CD4-positive, alpha-beta T cell (primary cell): ENCODE data around the gene RBM38. TPM values are rescaled to one million over a fixed set of nuclear protein-coding genes. Genes with fewer than 3 reads are reported as not detected.

Experiments
- ATAC-seq: fragments of 200-7000 bp; cut with Tn5 transposase; one replicate; pipeline ENCODE4 v1.10.0; 2022; ENCODE audit warnings: mild to moderate bottlenecking; ENCODE audit not compliant: poor library complexity
- CTCF ChIA-PET: fragments of 350-600 bp; sonication (Branson Sonifier 250); formaldehyde crosslinking; loops from one replicate; lab custom pipeline; 2021; ENCODE audit warnings: antibody characterized with exemption, inconsistent platforms; lab: Charles Lee
- POLR2A ChIA-PET: fragments of 350-600 bp; sonication (Branson Sonifier 250); formaldehyde crosslinking; loops from one replicate; lab custom pipeline; 2021; ENCODE audit warnings: antibody characterized with exemption, inconsistent platforms; lab: Charles Lee
- DNase-seq, 14 experiments: peaks; one replicate each; pipeline ENCODE4 v3.0.0-alpha.2; 2013 to 2020; ENCODE audit warnings: mixed read lengths in 2 of 14
- H3K27ac ChIP-seq, 2 donors: one replicate each; pipeline versions ENCODE4 v1.5.1 to v1.7.0; 2013; ENCODE audit warnings: low read length in 2 of 2, low read depth in 1 of 2, mild to moderate bottlenecking in 1 of 2
- H3K27me3 ChIP-seq, 2 experiments: 1 replicate in 1 of 2; 2 replicates in 1 of 2; pipeline versions ENCODE4 v1.6.1 to v1.7.0; 2013; ENCODE audit warnings: low read length in 2 of 2, control low read depth in 1 of 2, mild to moderate bottlenecking in 1 of 2, moderate library complexity in 1 of 2; ENCODE audit not compliant: insufficient read depth in 2 of 2, control insufficient read depth in 1 of 2
- H3K36me3 ChIP-seq: one replicate; pipeline ENCODE4 v1.6.1; 2013; ENCODE audit warnings: low read length, control low read depth; ENCODE audit not compliant: insufficient read depth
- H3K4me1 ChIP-seq: one replicate; pipeline ENCODE4 v1.6.1; 2013; ENCODE audit warnings: low read length, control low read depth; ENCODE audit not compliant: insufficient read depth
- H3K4me3 ChIP-seq: one replicate; pipeline ENCODE4 v1.5.1; 2013; ENCODE audit warnings: mild to moderate bottlenecking, low read length, moderate library complexity
- H3K9me3 ChIP-seq, 2 experiments: 1 replicate in 1 of 2; 2 replicates in 1 of 2; pipeline versions ENCODE4 v1.6.1 to v1.7.0; 2013; ENCODE audit warnings: low read length in 2 of 2, mild to moderate bottlenecking in 2 of 2, control low read depth in 1 of 2, moderate library complexity in 1 of 2; ENCODE audit not compliant: control insufficient read depth in 1 of 2, insufficient read depth in 1 of 2
- H3K27ac Mint-ChIP-seq: one replicate; pipeline ENCODE4 v1.8.0; 2020; ENCODE audit warnings: mixed read lengths
- H3K27me3 Mint-ChIP-seq: one replicate; pipeline ENCODE4 v1.8.0; 2021; ENCODE audit warnings: mixed read lengths
- H3K36me3 Mint-ChIP-seq: one replicate; pipeline ENCODE4 v1.8.0; 2021; ENCODE audit warnings: low read depth, mixed read lengths
- H3K4me1 Mint-ChIP-seq: one replicate; pipeline ENCODE4 v1.8.0; 2021; ENCODE audit warnings: low read depth, mixed read lengths
- H3K4me3 Mint-ChIP-seq: one replicate; pipeline ENCODE4 v1.8.0; 2020; ENCODE audit warnings: mild to moderate bottlenecking, mixed read lengths
- H3K9me3 Mint-ChIP-seq: one replicate; pipeline ENCODE4 v1.8.0; 2020; ENCODE audit warnings: mixed read lengths
- CTCF ChIP-seq: fragments of 200-600 bp; IDR thresholded peaks from one replicate; pipeline ENCODE4 v1.8.0; 2022; ENCODE audit warnings: antibody characterized with exemption, mild to moderate bottlenecking
- intact Hi-C, 2 experiments: fragments of 100-400 bp; cut with DNase I in 1 of 2; cut with micrococcal nuclease in 1 of 2; formaldehyde crosslinking; loops; one replicate each; pipeline versions ENCODE4 v1.15.1 to v1.9.0; 2023 to 2025; cut with DNase I, micrococcal nuclease
- total RNA-seq, 174 experiments: library from RNA in 2 of 174; stranded (reverse) in 2 of 174; gene quantifications; one replicate each; pipeline ENCODE4 v1.2.3 and lab custom pipeline; 2021 to 2026

Gene RBM38
- total RNA-seq, 2 experiments from 2014 or later, result 604 to 645 TPM

- intact Hi-C loops, result loop anchor here (1.0 to 5.0 kb wide), 6 partner anchors 9 to 1259 kb away; partner anchors contain the start of genes PMEPA1 (in 1 of the 2) and RAB22A (in 1 of the 2)
- peaks cover 99% of the 10 kb centered on the region for H3K36me3 Mint-ChIP-seq
- H3K27ac Mint-ChIP-seq, result peak overlapping the region; percentile 96
- Histone ChIP-seq H3K27me3 (no peaks in the 10 kb centered on the region), H3K27ac (peak overlapping the region; percentile 90 to 99), H3K4me3 (peak overlapping the region; percentile 54), H3K36me3 (peaks cover 88% of the 10 kb centered on the region), H3K9me3 (no peaks in the 10 kb centered on the region), H3K4me1 (peaks cover 100% of the 10 kb centered on the region)
- ATAC-seq (peak; percentile 71), DNase-seq (peak; percentile 83 to 97 (median 94))
- H3K9me3 Mint-ChIP-seq, result no peaks in the 10 kb centered on the region
- POLR2A ChIA-PET, result interaction anchor here (0.6 to 7.1 kb wide), 33 partner anchors 8 to 1712 kb away, joined by 3 to 150 read pairs (median 5); partner anchors contain the start of genes AURKA, CASS4, CSTF1 and RBM38
- H3K4me1 Mint-ChIP-seq, result peaks cover 95% of the 10 kb centered on the region
- CTCF ChIA-PET, result interaction anchor here (0.6 to 2.2 kb wide), 8 partner anchors 8 to 468 kb away, joined by 3 to 14 read pairs (median 4); no protein-coding TSS in a partner anchor
- peak overlapping the region; percentile 85 for H3K4me3 Mint-ChIP-seq
- no peak for TF ChIP-seq CTCF
- peaks cover 4% of the 10 kb centered on the region for H3K27me3 Mint-ChIP-seq
Measured at GRCh38 chr20:57398231-57398821, 7.1 kb downstream of the RBM38 start.

GRCh38 chr20:57398901-57399535, 7.8 kb downstream of the RBM38 start:
- peaks cover 95% of the 10 kb centered on the region for H3K4me1 Mint-ChIP-seq
- POLR2A ChIA-PET, result interaction anchor here (0.6 to 7.1 kb wide), 25 partner anchors 9 to 1007 kb away, joined by 3 to 150 read pairs (median 13); partner anchors contain the start of genes AURKA, CSTF1, RBM38 and ZBP1
- H3K27ac Mint-ChIP-seq, result peak overlapping the region; percentile 96
- CTCF ChIA-PET, result interaction anchor here (0.6 to 2.2 kb wide), 8 partner anchors 8 to 467 kb away, joined by 3 to 14 read pairs (median 4); no protein-coding TSS in a partner anchor
- no peaks in the 10 kb centered on the region for H3K9me3 Mint-ChIP-seq
- ATAC-seq, result no peak
- no peaks in the 10 kb centered on the region for H3K27me3 ChIP-seq
- intact Hi-C loops, result loop anchor here (1.0 to 5.0 kb wide), 6 partner anchors 10 to 1258 kb away; partner anchors contain the start of genes PMEPA1 (in 1 of the 2) and RAB22A (in 1 of the 2)
- peak overlapping the region; percentile 90 to 99 for H3K27ac ChIP-seq
- peaks cover 88% of the 10 kb centered on the region for H3K36me3 ChIP-seq
- peak overlapping the region; percentile 85 for H3K4me3 Mint-ChIP-seq
- peak in 1 of 14 experiments; percentile 24 for DNase-seq
- peak overlapping the region; percentile 54 for H3K4me3 ChIP-seq
- no peaks in the 10 kb centered on the region for H3K9me3 ChIP-seq
- H3K27me3 Mint-ChIP-seq, result peaks cover 4% of the 10 kb centered on the region
- H3K36me3 Mint-ChIP-seq, result peaks cover 99% of the 10 kb centered on the region
- H3K4me1 ChIP-seq, result peaks cover 100% of the 10 kb centered on the region
- no peak for TF ChIP-seq CTCF

GRCh38 chr20:57399587-57400155, 8.5 kb downstream of the RBM38 start:
- POLR2A ChIA-PET, result interaction anchor here (1.2 to 7.1 kb wide), 10 partner anchors 8 to 242 kb away, joined by 3 to 150 read pairs (median 20); partner anchors contain the start of gene RBM38
- no peak for ATAC-seq
- peak overlapping the region; percentile 54 for H3K4me3 ChIP-seq

More at GRCh38 chr20:57399587-57400155, 8.5 kb downstream of the RBM38 start:
- CTCF ChIA-PET, result interaction anchor here (1.9 kb wide), 1 partner anchor 99 kb away, joined by 5 read pairs; no protein-coding TSS in a partner anchor
- Mint-ChIP-seq H3K9me3 (no peaks in the 10 kb centered on the region), H3K4me3 (peak overlapping the region; percentile 85), H3K36me3 (peaks cover 99% of the 10 kb centered on the region), H3K4me1 (peaks cover 90% of the 10 kb centered on the region), H3K27ac (peak overlapping the region; percentile 96), H3K27me3 (peaks cover 4% of the 10 kb centered on the region)
- no peaks in the 10 kb centered on the region for H3K27me3 ChIP-seq
- no peaks in the 10 kb centered on the region for H3K9me3 ChIP-seq
- peak overlapping the region; percentile 90 to 99 for H3K27ac ChIP-seq
- no peak for TF ChIP-seq CTCF
- peaks cover 100% of the 10 kb centered on the region for H3K4me1 ChIP-seq
- DNase-seq, result peak in 6 of 14 experiments; percentile 26 to 81 (median 47)
- peaks cover 88% of the 10 kb centered on the region for H3K36me3 ChIP-seq
- intact Hi-C loops, result loop anchor here (2.0 to 5.0 kb wide), 5 partner anchors 33 to 1258 kb away; partner anchors contain the start of genes PMEPA1 (in 1 of the 2) and RAB22A (in 1 of the 2)
